Middle frontal gyrus (tissue), 1 donor: Measurements from ENCODE around the gene TNK2.
"Not testable (repeated sequence)": the region's sequence is repeated elsewhere in the genome, so short reads cannot be mapped to it uniquely, and the experiment has no call there.

Experiments used
- DNase-seq: peaks from one replicate; pipeline ENCODE4 v3.0.0-alpha.2; 2015; ENCODE audit warnings: low spot score; ENCODE audit errors: extremely low spot score

The TNK2 gene

GRCh38 chr3:195907934-195908693 lies at the start of gene TNK2:
Gene TNK2 (minus strand): TSS chr3:195908551. CDS start chr3:195888588, 19,963 bp downstream.
- no peak for DNase-seq

DNA sequence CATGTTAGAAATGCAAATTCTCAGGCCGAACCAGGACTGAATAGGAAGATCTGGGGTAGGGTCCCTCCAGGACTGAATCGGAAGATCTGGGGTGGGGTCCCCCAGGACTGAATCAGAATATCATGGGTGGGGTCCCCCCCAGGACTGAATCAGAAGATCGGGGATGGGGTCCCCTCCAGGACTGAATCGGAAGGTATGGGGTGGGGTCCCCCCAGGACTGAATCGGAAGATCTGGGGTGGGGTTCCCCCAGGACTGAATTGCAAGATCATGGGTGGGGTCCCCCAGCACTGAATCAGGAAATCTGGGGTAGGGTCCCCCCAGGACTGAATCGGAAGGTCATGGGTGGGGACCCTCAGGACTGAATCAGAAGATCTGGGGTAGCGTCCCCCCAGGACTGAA lies 48.2 kb upstream of the TNK2 start:
- no peak for DNase-seq

DNA sequence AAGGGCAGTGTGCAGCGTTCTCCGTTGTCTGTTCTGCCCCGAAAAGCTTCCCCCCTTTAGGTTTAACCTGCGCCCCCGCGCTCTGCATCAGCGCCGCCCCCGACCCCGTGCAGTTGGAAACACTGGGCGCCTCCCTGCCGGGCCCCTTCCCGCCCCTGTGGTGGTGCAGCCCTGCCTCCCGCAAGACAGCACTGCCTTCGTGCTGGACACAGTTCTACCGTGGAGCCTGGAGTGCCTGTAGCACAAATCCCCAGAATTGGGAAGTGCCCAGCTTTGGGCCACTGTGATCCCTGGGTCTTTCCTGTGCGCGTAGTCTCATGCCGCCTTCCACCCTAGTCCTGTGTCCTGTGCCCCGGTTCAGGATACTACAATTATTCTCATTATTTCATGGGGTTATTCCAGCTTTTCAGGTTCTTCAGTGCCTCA lies 47.1 kb upstream of the TNK2 start:
- DNase-seq = not testable (repeated sequence)

GRCh38 chr3:195954752-195955119 lies 46.4 kb upstream of the TNK2 start:
- DNase-seq = not testable (repeated sequence)

- DNase-seq = peak; percentile 39
Measured at GRCh38 chr3:195954052-195954751, 45.9 kb upstream of the TNK2 start.

- not testable (repeated sequence) for DNase-seq
Measured at GRCh38 chr3:195952590-195952989, 44.2 kb upstream of the TNK2 start.

DNA sequence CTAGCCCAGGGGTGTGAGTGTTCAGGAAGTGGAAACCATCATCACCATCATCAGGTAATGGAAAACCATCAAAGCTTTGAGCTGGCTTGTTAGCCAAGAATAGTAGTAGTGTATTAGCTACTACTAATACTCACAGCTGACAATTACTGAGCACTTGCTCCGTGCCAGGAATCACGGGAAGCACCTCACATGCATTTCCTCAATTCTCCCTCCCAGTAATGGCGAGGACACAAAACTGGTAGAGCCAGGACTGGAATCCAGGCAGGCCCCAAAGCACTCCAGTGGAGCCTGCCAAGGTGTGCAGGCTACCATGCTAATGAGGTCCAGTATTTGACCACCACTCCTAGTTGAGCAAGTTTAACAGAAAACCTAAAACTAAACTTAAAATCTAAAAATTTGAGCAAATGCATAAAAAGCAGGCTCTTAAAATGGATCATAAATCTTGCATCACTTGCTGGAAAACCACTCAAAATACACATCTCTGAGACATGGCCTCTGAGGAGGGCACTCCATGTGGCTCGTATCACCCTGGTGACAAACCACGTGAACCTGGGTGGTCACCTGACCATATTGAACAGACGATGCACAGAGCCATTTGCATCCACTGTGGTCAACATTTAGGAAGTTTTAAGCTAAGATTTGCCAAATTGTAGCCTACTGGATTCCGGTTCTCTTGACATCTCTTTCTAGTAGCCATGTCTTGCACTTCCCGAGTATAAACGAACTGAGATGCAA lies 43.3 kb upstream of the TNK2 start:
- not testable (repeated sequence) for DNase-seq

- not testable (repeated sequence) for DNase-seq
Measured at GRCh38 chr3:195950731-195951130, 42.4 kb upstream of the TNK2 start.

DNA sequence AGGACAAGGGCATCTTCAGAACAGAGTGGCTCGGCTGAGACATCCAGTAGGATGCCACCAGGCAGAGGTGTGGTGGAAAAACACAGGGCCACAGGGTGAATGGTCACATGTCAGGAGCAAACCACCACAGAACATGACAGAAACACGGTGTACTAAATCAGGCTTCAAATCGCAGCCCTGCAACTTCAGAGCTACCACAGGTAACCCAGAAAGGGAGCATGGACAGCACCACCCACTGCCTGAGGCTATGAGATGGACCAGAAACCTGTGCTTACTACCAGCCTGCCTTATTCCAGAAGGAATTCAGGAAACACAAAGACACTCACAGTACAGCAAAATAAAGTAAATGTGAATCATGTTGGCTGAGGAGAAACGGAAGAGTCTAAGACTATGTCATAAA lies 41.8 kb upstream of the TNK2 start:
- not testable (repeated sequence) for DNase-seq

GRCh38 chr3:195946910-195947699 lies 38.8 kb upstream of the TNK2 start:
- DNase-seq = not testable (repeated sequence)

GRCh38 chr3:195941265-195941815 lies 33.0 kb upstream of the TNK2 start:
- not testable (repeated sequence) for DNase-seq

DNA sequence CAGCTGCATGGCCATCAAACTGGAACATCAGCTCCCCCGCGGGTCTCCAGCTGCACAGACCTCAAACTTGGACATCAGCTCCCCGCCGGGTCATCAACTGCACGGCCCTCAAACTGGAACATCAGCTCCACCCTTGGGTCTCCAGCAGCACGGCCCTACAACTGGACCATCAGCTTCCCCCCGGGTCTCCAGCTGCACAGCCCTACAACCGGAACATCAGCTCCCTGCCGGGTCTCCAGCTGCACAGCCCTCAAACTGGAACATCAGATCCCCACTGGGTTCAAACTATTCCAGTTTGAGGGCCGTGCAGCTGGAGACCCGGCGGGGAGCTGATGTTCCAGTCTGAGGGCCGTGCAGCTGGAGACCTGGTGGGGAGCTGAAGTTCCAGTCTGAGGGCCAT lies 32.5 kb upstream of the TNK2 start:
- not testable (repeated sequence) for DNase-seq

DNA sequence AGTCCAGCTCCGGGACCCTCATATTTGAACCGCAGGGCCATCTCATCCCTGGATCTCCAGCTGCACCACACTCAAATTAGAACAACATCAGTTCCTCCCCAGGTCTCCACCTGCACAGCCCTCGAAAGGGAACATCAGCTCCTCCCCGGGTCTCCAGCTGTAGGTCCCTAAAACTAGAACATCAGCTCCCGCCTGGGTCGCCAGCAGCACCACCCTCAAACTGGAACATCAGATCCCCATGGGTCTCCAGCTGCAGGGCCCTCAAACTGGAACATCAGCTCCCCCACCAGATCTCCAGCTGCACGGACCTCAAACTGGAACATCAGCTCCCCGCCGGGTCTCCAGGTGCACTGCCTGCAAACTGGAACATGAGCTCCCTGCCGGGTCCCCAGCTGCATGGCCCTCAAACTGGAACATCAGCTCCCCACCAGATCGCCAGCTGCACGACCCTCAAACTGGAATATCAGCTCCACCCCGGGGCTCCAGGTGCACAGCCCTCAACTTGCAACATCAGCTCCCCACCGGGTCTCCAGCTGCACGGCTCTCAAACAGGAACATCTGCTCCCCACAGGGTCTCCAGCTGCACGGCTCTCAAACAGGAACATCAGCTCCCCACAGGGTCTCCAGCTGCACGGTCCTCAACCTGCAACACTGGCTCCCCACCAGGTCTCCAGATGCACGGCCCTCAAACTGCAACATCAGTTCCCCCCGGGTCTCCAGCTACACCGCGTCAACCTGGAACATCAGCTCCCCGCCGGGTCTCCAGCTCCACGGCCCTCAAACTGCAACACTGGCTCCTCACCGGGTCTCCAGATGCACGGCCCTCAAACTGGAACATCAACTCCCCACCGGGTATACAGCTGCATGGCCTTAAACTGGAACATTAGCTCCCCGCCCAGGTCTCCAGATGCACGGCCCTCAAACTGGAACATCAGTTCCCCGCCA lies 31.4 kb upstream of the TNK2 start:
- not testable (repeated sequence) for DNase-seq

- DNase-seq = not testable (repeated sequence)
Measured at GRCh38 chr3:195933044-195933430, 24.7 kb upstream of the TNK2 start.

DNA sequence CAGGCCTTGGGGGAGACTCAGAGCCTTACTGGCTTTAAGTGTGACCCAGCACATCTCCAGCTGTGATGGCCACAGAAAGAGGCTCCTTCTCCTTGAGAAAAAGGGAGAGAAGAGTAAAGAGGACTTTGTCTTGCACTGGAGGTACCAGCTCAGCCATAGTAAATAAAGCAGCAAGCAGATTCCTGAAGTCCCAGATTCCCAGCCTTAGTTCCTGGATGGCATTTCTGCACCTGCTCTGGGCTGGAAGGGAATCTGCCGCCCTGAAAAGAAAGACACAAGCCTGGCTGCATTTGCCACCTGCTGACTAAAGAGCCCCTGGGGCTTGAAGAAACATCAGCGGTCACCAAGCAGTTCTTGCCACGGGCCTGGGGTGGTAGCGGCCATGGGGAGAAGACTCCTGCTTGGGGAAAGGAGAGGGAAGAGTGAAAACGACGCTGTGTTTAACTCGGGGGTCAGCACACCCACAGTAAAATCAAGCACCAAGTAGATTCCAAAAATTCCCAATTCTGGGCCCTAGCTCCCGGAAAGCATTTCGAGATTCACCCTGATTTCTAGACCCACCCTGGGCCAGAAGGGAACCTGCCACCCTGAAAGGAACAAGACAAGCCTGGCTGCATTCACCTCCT lies 24.2 kb upstream of the TNK2 start:
- no peak for DNase-seq

DNA sequence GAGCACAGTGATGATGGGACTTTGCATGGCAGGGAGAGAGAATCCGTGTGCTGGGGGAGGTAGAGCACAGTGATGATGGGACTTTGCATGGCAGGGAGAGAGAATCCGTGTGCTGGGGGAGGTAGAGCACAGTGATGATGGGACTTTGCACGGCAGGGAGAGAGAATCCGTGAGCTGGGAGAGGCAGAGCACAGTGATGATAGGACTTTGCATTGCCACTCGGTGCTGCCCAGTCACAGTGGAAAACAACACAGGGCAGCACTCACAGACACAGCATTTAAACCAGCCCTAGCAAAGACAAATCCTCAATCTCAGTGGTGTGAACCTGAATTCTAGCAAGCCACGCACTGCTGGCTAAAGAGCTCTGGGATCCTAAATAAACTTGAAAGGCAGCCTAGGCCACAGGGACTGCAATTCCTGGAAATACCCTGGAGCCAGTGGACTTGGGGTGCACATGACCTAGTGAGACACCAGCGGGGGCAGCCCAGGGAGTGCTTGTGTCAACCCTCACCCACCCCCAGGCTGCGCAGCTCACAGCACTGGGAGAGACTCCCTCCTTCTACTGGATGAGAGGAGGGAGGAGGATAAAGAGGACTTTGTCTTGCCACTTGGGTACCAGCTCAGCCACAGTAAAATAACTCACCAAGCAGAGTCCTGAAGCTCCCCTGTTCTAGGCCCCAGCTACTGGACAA lies 23.4 kb upstream of the TNK2 start:
- no peak for DNase-seq

DNA sequence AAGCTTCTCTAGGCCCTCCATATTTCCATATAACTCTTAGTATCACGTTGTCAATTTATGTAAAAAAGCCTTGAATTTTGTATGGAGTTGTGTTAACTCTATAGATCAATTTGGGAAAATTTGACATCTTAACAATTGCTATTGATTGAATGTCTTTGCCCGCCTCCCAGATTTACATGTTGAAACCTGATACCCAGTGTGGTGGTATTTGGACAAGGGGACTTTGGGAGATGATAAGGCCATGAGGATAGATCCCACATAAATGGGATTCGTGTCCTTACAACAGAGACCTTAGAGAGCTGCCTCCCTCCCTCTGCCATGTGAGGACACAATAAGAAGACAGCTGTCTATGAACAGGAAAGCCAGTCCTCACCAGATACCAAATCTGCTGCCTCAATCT lies 21.1 kb upstream of the TNK2 start:
- no peak for DNase-seq

GRCh38 chr3:195921334-195921791 lies 13.0 kb upstream of the TNK2 start:
- no peak for DNase-seq

DNA sequence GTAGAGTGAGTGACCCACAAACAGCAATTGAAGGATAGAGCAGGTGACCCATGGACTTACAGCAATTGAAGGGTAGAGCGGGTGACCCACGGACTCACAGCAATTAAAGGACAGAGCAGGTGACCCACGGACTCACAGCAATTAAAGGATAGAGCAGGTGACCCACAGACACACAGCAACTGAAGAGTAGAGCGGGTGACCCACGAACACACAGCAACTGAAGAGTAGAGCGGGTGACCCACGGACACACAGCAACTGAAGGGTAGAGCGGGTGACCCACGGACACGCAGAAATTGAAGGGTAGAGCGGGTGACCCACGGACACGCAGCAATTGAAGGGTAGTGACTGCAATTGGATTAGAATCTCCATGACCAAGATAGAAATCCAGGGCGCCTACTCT lies 9.8 kb upstream of the TNK2 start:
- no peak for DNase-seq
